SK-N-SH (cell line): Measurements from ENCODE around the gene TNFAIP1.

Experiments
- CTCF ChIP-seq: fragments of 200-600 bp; sonication (generic); IDR thresholded peaks from 2 replicates; pipeline ENCODE4 v1.6.1; 2017; ENCODE audit warnings: antibody characterized with exemption, mild to moderate bottlenecking, moderate library complexity
- POLR2AphosphoS5 ChIP-seq: IDR thresholded peaks from 2 replicates; pipeline ENCODE4 v1.6.1; 2012; ENCODE audit warnings: low read depth, low read length
- TCF12 ChIP-seq: IDR thresholded peaks from 2 replicates; pipeline ENCODE4 v1.4.0; 2012

GRCh38 chr17:28334666-28335200, 828 bp upstream of the TNFAIP1 start:
- TF ChIP-seq POLR2AphosphoS5 (no peak), CTCF (no peak), TCF12 (no peak)
